ENCODE data around the gene ETV7.
"Not testable (repeated sequence)": the region's sequence is repeated elsewhere in the genome, so short reads cannot be mapped to it uniquely, and the experiment has no call there.

Gene ETV7

GRCh38 chr6:36387440-36388303, at the start of gene ETV7:
TSS of gene ETV7 (minus strand) at chr6:36387669. CDS start at chr6:36387541, 128 bp downstream.
- DNase-seq = no peak

DNA sequence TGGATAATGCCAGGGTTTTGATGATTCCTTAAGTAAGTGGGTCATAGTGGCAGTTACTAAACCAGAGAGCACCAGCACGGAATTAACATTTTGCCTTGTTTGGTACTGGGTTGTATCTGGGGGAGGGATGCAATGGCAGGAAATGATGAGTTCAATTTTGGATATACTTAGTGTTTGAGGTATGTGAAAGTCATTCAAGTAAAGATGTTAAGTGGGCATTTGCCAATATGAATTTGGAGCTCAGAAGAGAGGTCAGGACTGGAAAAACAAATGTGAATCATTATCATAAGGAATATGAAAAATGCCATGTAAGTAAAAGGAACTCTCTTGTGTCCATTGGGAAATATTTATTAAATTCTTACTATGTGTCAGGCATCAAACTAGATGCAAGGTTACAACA, 49.0 kb upstream of the ETV7 start:
- no peak for DNase-seq

DNA sequence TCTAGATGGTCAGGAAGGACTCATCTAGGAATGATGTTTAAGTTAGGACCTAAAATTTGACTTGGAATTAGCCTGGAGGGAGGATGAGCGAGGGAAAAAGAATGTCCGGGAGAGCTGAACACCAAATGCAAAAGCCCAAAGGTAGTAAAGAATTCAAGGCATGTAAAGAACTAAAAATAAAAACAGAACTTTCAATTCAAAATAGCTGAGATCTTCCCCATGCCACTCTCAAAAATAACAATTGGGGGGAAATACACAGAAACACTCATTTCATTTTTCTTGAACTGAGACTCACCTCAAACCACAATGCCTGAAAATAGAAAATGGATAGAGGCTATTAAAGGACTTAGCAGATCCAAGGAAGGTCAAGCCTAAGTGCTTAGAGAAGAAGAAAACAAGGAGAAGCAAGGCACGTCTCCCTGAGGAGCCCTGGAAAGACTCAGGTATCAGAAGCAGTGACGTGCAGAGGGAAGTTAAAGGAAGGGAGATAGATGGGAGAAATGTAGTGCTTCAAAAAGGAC, 44.7 kb upstream of the ETV7 start:
- no peak for DNase-seq

GRCh38 chr6:36431197-36431596, 43.7 kb upstream of the ETV7 start:
- no peak for DNase-seq

GRCh38 chr6:36430351-36430750, 42.9 kb upstream of the ETV7 start:
- no peak for DNase-seq

GRCh38 chr6:36428911-36429310, 41.4 kb upstream of the ETV7 start:
- DNase-seq = no peak

DNA sequence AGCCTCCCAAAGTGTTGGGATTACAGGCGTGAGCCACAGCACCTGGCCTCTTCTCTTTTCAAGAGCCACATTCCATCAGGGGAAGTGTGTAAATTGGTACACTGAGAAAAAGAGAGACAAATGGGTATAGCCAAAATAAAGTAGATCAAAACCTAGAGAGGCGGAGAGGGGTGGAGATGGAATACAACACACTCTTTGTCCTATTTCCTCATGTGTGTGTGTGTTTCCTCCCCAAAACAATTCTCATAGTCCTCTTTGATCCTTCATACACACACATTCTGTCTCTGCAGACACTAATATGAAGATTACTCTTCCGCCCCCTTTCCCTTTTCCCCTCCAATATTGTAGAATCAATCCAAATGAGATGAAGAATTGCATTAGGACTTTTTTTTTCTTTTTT, 39.2 kb upstream of the ETV7 start:
- DNase-seq = no peak

GRCh38 chr6:36423101-36423824, 35.8 kb upstream of the ETV7 start:
- peak; percentile 98 for DNase-seq

GRCh38 chr6:36422714-36423100, 35.2 kb upstream of the ETV7 start:
- DNase-seq = no peak

DNA sequence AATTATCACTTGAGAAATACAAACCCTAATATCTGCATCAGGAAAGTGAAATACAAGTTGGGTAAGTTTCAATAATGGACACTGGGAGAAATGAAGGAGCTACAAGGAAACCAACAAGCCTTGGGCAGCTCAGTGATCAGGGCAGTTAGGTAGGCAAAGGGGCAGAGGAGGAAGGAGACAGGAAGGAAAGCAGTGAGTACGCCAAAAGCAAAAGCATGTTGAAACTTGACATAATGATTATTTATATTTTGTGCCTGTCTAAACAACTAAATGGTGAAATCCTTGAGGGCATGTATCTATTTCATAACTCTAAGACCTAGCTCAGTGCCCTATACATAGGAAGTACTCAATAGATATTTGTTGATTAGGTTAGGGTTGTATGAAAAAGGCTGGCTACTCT, 31.8 kb upstream of the ETV7 start:
- DNase-seq = no peak

DNA sequence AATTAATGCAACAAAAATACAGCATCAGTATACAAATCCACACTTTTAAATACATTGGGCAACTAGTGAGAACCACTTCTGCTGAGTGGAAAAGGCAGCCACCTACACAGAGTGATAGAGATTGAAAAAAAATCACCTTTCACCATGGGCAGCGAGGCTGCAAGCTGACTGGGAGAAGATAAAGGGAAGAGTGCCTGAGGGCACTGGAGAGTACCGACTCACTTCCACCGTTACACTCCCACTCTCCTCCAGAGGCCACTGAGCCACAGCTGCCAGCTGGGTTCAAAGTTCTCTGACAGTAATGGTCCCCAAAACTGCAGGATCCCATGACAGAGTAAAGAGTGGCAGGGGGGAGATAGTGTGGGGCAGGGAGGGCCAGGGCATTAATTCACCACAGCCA, 31.1 kb upstream of the ETV7 start:
- DNase-seq = no peak

DNA sequence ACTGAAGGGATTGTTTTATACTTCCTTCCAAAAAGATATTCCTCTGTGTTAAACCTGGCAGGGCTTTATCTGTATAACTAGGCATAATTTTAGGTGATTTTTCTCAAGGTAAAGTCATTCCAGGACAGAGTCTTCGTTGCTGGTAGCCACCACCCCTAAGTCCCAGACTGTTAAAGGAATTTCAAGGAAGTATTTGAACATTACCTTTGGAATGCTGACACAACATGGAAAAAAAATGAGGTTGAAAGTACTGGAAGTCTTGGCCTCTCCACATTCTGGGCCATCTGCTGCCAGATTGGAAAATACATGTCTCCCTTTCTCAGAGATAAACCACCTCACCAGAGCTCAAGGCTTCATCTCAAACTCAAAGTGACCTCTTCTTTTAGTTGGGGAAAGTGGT, 27.0 kb upstream of the ETV7 start:
- no peak for DNase-seq

DNA sequence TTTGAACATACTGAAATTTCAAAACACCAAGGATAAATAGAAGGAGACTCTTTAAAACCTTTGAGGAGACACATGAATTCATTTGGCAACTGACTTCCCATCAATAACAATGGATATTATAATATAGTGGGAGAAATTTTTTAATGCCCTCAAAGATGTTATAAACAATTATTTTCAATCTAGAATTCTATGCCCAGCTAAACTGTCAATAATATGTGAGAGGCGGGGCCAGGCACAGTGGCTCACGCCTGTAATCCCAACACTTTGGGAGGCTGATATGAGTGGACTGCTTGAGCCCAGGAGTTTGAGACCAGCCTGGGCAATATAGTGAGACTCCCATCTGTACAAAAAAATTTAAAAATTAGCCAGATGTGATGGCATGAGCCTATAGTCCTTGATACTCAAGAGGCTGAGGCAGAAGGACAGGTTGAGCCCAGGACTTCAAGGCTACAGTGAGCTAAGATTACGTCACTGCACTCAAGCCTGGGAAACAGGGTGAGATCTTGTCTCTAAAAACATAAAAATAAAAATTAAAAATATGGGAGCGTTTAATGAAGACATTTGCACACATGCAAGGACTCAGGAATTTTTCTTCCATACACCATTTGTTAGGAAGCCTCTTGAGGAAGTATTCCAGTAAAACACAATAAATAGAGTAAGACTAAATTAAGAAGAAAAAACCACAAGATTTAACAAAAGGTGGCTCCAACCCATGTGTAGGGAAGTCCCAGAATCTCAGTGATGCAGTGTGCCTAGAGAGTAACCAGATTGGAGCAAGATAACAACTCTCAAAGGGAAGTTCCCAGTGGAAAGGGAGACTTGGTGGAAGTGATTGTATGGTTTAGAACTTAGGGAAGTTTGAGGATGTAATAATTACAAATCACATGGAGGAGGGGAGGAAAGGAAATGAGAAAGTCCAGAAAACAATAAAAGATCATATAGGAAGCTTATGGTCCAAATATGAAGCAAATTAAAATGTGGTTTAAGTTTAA, 26.3 kb upstream of the ETV7 start:
- no peak for DNase-seq

GRCh38 chr6:36409718-36410117, 22.2 kb upstream of the ETV7 start:
- DNase-seq = not testable (repeated sequence)

DNA sequence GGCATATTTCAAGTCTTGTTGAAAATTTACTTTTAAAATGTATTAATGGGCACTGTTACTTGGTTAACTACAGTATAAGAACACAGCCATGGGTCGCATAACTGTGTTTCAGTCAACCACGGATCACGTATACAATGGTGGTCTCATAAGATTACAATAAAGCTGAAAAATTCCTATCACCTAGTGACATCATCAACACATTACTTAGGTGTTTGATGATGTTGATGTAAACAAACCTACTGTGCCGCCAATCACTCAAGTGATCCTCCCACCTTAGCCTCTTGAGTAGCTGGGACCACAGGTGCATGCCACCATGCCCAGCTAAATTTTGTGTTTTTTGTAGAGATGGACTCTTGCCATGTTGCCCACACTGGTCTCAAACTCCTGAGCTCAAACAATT, 16.7 kb upstream of the ETV7 start:
- no peak for DNase-seq

DNA sequence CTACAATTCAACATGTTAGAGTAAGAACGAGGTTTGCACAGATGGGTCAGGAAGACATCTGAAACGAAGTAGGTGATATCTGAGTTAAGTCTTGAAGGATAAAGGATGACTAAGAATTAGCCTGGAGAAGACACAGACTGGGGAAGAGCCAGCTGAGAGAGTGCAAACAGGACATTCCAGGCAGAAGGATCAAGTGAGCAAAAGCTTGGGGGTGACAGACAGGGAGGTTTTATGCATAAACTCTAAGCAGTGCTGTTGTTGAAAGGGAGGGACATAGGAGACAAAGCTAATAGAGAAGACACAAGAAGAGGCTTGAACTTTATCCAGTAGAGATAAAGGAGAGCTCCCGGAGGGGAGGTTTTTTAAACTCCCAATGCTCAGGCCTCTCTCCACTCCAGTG, 15.0 kb upstream of the ETV7 start:
- DNase-seq = no peak

GRCh38 chr6:36399970-36400369, 12.5 kb upstream of the ETV7 start:
- DNase-seq = no peak

DNA sequence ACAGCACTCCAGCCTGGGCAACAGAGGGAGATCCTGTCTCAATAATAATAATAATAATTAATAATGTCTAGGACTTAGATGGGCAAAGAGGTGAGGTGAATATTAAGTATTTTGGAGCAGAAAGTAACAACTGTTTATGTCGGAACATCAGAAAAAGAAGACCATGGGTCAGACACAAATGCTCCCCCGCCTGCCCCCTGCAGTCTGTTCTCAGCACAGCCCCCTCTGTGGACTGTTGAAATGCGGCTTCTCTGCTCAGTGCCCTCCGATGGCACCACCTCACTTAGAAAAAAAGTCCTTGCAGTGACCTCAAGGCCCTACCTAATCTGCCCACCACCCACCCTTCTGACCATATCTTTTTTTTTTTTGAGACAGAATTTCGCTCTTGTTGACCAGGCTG, 5.2 kb upstream of the ETV7 start:
- no peak for DNase-seq

DNA sequence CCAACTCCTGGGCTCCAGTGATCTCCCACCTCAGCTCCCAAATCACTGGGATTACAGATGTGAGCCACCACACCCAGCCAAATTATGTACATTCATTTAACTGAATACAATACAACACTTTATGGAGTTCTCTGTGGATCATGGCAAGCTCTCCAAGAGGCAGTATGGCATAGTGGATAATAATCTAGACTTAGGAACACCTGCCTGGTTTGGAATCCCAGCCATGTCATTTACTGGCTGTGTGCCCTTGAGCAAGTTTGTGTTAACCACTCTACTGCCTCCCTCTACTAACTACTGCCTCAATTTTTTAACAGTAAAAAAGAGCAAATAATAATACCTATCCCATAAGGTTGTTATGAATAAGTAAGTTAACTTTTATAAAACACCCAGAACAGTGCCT, 1.9 kb upstream of the ETV7 start:
- no peak for DNase-seq

- peak; percentile 29 for DNase-seq
These were observed 702 bp downstream of the ETV7 start for GRCh38 chr6:36386495-36387439.

DNA sequence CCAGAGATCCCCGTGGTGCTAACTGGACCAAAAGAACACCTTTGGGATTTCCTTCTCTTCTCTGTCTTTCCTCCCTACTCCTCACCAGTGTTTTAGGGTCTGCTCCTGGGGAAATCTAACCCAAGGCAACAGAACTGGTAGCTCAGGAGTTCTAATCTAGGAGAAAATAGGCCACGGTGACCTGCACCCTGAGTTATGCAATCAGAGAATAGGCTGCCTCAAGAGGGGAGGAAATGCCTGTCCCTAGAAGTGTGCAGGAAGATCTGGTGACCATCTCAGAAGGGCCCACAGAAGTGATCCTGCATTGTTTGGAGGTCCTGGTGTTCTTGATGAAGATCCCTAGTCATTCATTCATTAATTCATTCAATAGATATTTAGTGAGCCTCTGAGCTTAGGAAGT, 3.4 kb downstream of the ETV7 start:
- DNase-seq = no peak

DNA sequence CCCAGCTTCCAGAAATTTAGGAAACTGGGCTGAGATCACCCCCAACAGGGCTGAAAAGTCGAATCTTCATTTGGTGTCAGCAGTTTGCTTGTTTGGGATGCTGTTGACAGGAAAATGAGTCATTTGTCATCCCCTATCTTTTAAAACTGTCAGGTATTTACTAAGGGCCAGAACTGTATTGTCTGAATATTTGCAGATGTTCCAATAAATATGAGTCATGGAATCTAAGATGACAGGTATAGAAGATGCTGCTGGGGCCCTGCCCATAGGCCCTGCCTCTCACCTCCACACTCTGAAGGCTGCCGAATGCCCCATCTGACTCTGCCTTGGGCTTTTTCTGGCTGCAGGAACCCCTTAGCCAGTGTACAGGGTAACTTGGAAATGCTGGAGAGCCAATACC, 3.9 kb downstream of the ETV7 start:
- DNase-seq = no peak

All from NCI-H748 treated with DMSO at 0.1 percent for 48 hours (cell line).